CD4-positive, alpha-beta T cell treated with Interleukin-4 for 1 hour (primary cell): ENCODE data around the gene DRGX.
A peak's percentile ranks its signal among the peaks of the same experiment; 100 is the strongest.

ENCODE experiments used
- DNase-seq, 2 donors: peaks; one replicate each; pipeline ENCODE4 v3.0.0-alpha.2; 2020 to 2022

The DRGX gene

GRCh38 chr10:49395741-49396665, at the start of gene DRGX:
Gene DRGX (minus strand): TSS chr10:49396089. CDS start chr10:49395440, 649 bp downstream.
- no peak for DNase-seq

- DNase-seq = no peak
These were observed 48.5 kb upstream of the DRGX start for GRCh38 chr10:49444349-49444748.

- DNase-seq = no peak
These were observed 47.0 kb upstream of the DRGX start for GRCh38 chr10:49442863-49443262.

- DNase-seq = peak; percentile 8 to 16
These were observed 45.9 kb upstream of the DRGX start for GRCh38 chr10:49441488-49442476.

GRCh38 chr10:49435225-49435624, 39.3 kb upstream of the DRGX start:
- no peak for DNase-seq

GRCh38 chr10:49433069-49433468, 37.2 kb upstream of the DRGX start:
- DNase-seq = no peak

- DNase-seq = no peak
These were observed 35.5 kb upstream of the DRGX start for GRCh38 chr10:49431426-49431825.

GRCh38 chr10:49429458-49429857, 33.6 kb upstream of the DRGX start:
- no peak for DNase-seq

DNA sequence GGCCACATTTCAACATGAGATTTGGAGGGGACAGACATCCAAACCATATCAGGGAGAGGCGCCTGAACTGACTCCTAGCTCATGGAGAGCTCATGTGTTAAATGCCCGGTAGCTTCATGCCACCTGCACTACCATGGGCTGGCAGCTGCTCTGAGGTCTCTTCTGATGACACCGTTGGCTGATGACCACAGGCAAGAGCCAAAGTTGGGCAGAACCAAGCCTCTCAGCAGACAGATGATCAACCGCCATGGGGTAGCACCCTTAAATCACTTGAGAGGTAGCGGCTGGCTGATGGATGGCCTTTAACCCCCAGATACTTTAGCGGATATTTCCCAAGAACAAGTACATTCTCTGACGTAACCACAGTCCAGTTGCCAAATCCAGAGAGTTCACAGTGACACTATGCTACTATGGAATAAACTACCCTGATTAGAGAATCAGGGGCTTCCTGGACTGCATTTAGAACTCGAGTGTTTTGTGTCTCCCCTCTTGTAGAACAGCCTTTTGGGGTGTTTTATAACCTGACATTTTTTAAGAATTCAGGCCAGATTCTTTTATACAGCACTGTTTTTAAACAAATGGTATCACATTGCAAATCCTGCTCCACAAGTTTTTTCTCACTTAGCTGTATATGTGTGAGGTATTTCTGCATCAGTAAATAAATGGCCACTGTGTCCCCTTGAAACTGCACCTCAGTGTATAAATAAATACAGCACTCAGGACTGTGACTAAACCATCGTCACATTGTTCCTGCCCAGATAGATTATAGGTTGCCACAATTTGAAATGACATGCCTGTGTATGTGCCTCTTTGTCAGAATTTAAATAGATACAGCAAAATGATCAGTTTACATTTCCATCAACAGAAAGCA, 30.8 kb upstream of the DRGX start:
- DNase-seq = no peak

DNA sequence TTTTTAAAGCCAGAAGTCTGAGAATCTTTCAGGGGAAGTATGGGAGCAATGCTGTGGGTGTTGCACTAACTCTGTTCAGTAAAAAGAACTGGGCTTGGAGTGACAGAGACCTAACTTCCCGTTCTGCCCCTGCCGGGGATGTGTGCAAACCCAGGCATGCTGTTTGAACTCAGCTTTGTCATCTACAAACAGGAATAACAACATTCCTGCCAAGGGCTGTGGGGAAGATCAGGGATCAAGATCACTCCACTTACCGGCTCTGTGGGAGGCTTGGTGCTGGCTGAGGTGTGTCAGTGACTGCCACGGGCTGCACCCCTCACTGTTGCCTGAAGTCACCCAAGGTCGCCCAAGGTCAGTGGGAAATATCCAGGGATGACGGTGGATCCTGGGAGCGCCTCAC, 23.1 kb upstream of the DRGX start:
- DNase-seq = no peak

DNA sequence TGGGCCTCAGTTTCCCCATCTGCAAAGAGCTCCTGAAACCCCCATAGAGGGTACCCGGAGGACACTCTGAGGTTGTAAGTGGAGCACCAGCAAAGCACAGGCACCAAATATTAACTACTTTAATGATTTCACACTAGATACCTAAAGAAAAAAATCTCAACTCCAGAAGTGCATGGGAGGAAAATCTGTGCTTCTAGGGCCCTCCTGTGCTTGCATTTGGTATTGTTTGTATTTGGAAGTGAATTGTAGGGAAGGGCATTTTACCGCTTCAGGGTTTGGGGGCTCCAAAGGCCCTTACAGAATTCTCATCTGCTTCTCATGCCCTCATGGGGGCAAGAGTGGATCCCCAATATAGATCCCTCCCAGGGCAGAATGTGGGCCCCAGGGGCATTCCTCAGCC, 22.4 kb upstream of the DRGX start:
- no peak for DNase-seq

- DNase-seq = no peak
These were observed 22.1 kb upstream of the DRGX start for GRCh38 chr10:49418053-49418326.

DNA sequence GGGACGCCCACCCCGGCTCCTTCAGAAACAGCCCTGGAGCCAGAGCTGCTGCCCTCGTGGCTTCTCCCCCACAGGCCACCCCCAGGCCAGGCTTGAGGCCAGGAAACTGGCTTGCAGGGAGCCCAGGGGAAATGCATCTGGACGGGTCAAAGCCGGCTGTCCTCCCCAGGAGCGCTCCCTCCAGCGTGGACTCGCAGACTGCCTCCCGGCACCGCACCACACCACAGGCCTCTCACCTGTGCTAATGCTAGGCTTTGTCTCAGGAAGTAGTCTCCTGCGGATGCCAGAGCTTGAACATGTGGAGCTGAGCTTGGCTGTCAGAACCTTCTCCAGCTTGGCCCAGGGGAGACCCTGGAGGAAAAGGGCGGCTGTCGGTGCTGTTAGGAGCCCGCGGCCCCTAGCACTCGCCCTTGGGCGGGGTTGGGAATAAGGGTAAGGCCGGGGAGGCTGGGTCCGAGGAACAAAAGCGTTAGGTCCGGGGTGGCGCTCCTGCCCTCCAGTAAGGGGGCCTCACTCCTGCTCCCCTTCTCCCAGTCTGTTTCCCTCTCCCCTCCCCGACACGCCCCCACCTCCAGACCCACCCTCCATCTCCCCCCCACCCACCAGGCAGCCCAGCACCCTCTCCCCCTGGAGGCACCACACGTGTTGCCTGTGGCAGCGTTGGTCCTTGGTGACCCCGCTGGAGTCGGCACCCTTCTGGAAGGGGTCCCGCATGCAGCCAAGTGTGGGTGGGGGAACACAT, 21.6 kb upstream of the DRGX start:
- no peak for DNase-seq

- DNase-seq = no peak
These were observed 20.0 kb upstream of the DRGX start for GRCh38 chr10:49415846-49416245.

- no peak for DNase-seq
These were observed 19.2 kb upstream of the DRGX start for GRCh38 chr10:49415109-49415508.

- no peak for DNase-seq
These were observed 18.6 kb upstream of the DRGX start for GRCh38 chr10:49414496-49414895.

- DNase-seq = no peak
These were observed 16.7 kb upstream of the DRGX start for GRCh38 chr10:49412571-49412970.

DNA sequence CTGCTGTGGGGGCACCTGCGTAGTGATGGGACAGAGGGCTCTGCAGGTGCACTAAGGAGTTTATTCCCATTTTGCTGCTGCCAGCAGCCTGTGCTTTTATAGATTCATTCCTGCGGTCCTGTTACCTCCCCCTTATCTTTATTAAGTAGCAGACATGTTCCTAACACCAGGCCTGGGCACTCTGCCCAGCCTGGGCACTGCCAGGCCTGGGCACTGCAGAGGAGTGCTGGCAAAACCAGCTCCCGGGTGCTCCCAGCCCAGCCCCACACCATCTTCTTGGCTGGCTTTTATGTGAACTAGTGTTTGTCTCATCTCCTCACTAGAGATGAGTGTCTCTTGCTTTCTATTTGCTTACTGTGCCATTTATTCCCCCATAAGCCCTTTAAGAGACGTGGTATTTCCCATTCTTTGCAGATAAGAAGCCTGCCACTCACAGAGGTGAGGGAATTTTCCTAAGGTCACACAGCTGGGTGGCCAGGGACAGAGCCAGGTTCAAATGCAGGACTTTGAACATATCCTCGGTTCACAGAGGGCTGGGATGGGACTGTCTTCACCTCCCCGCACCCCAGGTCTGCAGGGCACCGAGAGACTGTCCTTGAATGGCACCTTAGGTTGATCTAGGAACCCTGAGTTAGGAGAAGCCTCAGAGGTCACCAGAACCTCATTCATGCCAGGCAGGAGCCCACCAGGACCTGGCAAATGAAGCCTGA, 14.6 kb upstream of the DRGX start:
- no peak for DNase-seq

DNA sequence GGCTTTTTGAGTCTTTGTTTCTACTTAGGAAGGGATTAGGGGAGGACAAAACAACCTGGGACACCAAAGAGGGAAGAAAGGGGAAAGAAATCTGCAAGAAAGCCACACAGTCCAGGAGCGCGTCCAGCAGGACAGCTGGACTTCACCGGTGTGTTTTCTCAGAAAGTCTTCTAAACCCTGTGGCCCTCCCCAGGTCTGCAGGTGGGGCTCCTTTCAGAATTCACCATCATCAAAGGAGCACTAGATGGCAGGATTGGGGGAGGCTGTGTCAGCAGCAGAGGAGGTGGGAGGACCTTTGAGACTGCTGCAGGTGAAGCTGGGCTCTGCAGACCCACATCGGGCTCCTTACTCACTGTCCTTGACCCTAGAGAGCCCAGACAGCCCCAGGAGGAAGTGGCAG, 13.9 kb upstream of the DRGX start:
- DNase-seq = no peak

DNA sequence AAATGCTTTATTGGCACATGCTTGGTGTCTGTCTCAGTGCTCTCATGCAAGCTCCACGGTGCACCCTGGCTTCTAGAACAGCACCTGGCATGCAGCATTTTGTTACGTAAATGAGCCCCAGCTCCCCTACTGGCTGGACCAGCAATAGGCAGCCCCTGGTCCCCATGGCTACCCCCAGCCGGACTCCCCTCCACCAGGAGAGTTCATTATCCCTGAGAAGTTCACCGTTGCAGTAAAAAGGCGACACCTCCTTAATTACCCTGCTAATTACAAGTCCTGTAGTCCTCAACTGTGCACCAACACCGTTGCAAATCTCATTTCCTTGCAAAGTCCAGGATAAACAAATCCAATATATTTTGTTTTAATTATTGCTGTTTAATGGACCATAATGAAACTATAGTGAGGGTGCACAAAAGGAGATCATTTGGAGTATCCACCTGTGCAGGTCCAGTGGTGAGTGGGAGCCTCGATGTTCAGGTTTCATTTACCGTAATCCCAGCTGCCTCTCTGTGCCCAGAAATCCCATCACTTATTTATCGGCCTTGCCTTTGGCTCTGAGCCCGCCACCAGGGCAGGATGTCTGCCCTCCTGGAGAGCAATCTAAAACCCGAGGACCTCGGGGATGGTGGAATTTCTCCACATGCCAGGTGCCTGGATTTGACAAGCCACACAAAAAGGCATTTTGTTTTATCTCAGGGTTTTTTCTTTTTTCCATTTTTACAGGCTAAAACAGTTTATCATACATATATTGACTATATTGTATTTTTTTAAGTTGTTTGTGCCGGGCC, 12.8 kb upstream of the DRGX start:
- DNase-seq = no peak
